ENCODE data around the gene NCK1.
A peak's percentile ranks its signal among the peaks of the same experiment; 100 is the strongest.
"Not testable (repeated sequence)": the region's sequence is repeated elsewhere in the genome, so short reads cannot be mapped to it uniquely, and the experiment has no call there.

NCK1 gene

DNA sequence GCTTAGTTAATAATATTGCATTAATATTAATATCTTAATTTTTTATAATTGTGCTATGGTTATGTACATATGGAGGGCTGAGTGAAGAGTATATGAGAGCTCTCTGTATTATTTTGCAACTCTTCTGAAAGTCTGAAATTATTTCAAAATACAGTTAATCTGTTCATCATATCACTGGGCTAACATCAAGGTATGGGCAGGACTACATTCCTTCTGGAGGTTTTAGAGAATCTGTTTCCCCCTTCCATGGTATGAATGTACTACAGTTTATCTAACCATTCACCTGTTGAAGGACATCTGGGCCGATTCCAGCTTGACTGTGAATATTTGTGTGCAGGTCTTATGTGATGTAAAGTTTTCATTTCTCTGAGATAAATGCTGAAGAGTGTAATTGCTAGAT, 100.9 kb downstream of the NCK1 start:
- H3K4me3 ChIP-seq (ENCODE audit: low read depth, low read length), result no peak overlapping the region
- DNase-seq (ENCODE audit: low read depth), result no peak

DNA sequence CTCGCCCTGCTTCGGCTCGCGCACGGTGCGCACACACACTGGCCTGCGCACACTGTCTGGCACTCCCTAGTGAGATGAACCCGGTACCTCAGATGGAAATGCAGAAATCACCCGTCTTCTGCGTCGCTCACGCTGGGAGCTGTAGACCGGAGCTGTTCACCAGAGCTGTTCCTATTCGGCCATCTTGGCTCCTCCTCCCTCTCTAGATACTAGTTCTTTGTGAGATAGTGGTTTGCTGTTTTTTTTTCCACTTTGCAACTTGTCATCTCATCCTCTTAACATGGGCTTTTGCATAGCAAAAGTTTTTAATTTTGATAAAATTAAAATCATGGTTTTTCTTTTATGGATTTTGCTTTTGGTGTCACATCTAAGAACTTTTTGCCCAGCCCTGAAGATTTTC, 107.5 kb downstream of the NCK1 start:
- not testable (repeated sequence) for DNase-seq (ENCODE audit: low read depth); H3K4me3 ChIP-seq (ENCODE audit: low read depth, low read length)

DNA sequence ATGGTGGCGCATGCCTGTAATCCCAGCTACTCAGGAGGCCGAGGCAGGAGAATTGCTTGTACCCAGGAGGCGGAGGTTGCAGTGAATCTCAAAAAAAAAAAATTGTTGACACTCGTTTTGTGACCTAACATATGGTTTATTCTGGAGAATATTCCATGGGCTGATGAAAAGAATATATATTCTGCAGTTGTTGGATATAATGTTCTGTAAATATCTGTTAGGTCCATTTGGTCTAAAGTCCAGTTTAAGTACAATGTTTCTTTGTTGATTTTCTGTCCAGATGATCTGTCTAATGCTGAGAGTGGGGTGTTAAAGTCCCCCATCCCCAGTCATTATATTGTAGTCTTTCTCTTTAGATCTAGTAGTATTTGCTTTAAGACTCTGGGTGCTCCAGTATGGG, 111.3 kb downstream of the NCK1 start:
- DNase-seq (ENCODE audit: low read depth), result no peak
- no peak overlapping the region for H3K4me3 ChIP-seq (ENCODE audit: low read depth, low read length)

- no peak for DNase-seq (ENCODE audit: low read depth)
- no peak overlapping the region for H3K4me3 ChIP-seq (ENCODE audit: low read depth, low read length)
Measured at GRCh38 chr3:136974670-136975069, 112.7 kb downstream of the NCK1 start.

GRCh38 chr3:136979204-136979603, 117.2 kb downstream of the NCK1 start:
- DNase-seq (ENCODE audit: low read depth), result no peak
- H3K4me3 ChIP-seq (ENCODE audit: low read depth, low read length), result no peak overlapping the region

DNA sequence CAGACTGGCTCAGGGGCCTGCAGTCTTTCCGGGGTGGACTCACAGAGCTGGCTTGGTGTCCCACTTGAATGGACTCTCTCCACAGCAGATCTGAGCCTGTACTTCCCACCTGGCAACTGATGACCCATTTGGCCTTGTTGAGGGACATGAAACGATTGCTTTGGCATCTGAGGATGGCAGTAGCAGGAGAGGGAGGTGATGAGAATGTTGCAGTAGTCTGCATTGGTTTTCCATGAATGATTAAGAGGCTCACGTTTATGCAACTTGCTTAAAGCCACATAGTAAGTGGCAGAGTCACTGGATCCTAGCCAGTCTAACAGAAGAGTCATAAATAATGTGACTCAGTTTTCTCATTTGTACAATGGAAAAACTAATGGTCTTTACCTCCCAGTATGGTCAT, 117.7 kb downstream of the NCK1 start:
- no peak for DNase-seq (ENCODE audit: low read depth)

GRCh38 chr3:136982033-136982432, 120.0 kb downstream of the NCK1 start:
- H3K4me3 ChIP-seq (ENCODE audit: low read depth, low read length), result no peak overlapping the region
- no peak for DNase-seq (ENCODE audit: low read depth)

More for the DNA sequence above, 117.7 kb downstream of the NCK1 start:
- no peak overlapping the region for H3K4me3 ChIP-seq (ENCODE audit: low read depth, low read length)

DNA sequence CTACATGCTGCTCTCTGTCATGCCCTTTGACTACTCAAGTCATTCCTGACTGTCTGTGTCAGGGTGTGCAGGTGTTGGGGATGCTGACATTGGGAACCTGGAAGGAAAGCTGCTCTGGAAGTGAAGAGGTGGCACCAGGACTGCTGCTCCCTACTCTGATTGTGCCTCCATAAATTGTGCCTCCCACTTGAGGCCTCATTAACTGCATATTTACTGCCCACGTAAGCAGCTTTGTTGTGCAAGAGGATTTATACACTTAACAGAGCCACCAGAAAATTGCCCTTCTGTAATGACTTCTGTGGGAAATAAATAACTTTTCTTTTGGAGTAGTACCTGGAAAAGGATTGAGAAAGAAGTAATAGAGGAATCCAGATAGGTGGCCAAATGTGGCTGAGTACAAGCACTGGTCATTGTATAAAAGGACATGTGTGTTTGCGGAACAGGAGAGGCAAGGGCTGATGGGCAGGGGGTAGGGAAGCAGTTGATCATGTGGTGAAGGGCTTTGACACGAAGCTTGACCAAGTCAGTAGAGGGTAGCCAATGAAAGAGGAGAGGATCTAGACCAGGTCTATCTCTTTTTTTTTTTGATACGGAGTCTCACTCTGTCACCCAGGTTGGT, 120.6 kb downstream of the NCK1 start:
- no peak overlapping the region for H3K4me3 ChIP-seq (ENCODE audit: low read depth, low read length)
- DNase-seq (ENCODE audit: low read depth), result peak; percentile 17

DNA sequence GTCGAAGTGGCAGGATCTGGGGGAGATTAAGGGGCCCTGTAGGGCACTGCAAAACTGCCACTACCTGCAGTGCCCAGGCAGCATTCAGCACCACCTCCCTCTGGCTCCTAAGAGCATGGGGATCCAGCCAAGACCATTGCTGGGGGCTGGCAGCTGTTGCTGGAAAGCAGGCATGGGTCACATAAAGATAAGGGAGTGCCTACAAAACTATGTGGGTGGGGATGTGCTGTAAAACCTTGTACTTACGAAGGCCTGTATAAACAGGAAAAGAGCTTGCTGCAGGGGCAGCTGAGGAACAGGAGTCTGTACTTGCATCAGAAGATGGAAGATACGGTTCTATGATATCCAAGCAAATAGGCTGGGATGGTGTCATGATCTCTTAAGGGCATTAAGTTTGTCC, 122.8 kb downstream of the NCK1 start:
- H3K4me3 ChIP-seq (ENCODE audit: low read depth, low read length), result no peak overlapping the region
- peak; percentile 42 for DNase-seq (ENCODE audit: low read depth)

DNA sequence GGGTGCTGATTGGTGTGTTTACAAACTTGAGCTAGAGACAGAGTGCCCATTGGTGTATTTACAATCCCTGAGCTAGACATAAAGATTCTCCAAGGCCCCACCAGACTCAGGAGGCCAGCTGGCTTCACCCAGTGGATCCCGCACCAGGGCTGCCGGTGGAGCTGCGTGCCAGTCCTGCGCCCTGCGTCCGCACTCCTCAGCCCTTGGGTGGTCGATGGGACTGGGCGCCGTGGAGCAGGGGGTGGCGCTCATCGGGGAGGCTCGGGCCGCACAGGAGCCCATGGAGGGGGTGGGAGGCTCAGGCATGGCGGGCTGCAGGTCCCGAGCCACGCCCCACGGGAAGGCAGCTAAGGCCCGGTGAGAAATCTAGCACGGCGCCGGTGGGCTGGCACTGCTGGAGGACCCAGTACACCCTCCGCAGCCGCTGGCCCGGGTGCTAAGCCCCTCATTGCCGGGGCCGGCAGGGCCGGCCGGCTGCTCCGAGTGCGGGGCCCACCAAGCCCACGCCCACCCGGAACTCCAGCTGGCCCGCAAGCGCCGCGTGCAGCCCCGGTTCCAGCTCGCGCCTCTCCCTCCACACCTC, 125.5 kb downstream of the NCK1 start:
- H3K4me3 ChIP-seq (ENCODE audit: low read depth, low read length); DNase-seq (ENCODE audit: low read depth): not testable (repeated sequence)

DNA sequence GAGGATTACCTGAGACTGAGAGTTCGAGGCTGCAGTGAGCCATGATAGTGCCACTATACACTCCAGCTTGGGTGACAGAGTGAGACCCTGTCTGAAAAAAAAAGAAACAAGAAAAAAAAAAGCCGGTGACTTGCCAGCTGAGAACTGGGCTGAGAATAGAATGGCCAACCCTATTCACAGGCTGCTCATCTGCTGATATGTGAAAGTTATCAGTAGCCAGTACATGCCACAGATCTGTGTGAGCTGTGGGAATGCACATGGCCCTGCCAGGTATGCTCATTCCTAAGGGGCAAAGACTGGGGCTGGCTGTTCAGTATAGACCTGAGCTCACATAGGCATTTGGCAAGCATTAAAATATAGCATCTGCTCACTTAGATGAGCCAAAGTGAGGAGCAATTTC, 126.6 kb downstream of the NCK1 start:
- no peak overlapping the region for H3K4me3 ChIP-seq (ENCODE audit: low read depth, low read length)
- DNase-seq (ENCODE audit: low read depth), result no peak

- no peak overlapping the region for H3K4me3 ChIP-seq (ENCODE audit: low read depth, low read length)
- DNase-seq (ENCODE audit: low read depth), result no peak
Measured at GRCh38 chr3:136989781-136990524, 127.9 kb downstream of the NCK1 start.

DNA sequence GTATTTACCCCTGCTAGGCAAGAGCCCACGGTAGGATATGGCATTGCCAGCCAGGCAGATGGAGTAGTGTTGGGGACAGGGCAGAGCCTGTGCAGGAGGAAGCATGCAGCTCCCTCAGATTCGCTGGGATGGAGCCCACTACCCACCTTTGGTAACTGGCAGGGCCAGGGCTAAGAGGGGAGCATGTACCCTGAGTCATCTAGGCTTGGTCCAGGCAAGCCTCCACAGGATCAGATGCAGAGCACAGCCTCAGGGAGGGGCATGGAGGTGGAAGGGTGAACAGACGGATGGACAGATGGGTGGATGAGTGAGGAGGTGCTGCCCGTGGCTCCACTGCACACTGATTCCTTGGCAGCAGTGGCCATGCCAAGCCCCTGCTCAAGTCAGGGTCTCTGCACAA, 128.8 kb downstream of the NCK1 start:
- DNase-seq (ENCODE audit: low read depth), result no peak
- no peak overlapping the region for H3K4me3 ChIP-seq (ENCODE audit: low read depth, low read length)

- DNase-seq (ENCODE audit: low read depth), result no peak
- no peak overlapping the region for H3K4me3 ChIP-seq (ENCODE audit: low read depth, low read length)
Measured at GRCh38 chr3:136992115-136992514, 130.1 kb downstream of the NCK1 start.

GRCh38 chr3:136994772-136995516, 132.9 kb downstream of the NCK1 start:
- H3K4me3 ChIP-seq (ENCODE audit: low read depth, low read length), result no peak overlapping the region
- DNase-seq (ENCODE audit: low read depth), result peak; percentile 89

DNA sequence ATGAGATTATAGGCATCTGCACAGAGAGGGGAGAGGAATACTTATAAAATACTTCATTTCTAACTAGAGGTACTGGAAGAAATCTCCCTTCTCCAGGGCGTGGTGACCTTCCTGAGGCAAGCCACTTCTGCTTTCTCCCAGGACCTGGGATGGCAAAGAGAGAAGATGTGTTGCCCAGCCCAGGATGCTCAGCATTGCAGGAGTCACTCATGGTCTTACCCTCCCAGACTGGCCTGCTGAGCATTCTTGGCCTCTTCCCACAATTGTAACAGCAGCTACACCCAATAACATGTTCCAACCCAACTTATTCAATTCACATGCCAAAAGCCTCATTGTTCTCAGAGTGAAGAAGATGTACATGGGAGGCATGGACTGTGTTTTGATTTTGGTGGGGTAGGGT, 133.6 kb downstream of the NCK1 start:
- no peak overlapping the region for H3K4me3 ChIP-seq (ENCODE audit: low read depth, low read length)
- DNase-seq (ENCODE audit: low read depth), result no peak
